Measurements from ENCODE around the gene ICA1L. TPM values are rescaled to one million over a fixed set of nuclear protein-coding genes. Genes with fewer than 3 reads are reported as not detected.

The ICA1L gene
- total RNA-seq, 1 experiment from 2014 or later, result not detected

- Histone ChIP-seq H3K4me1 (replicated peaks; ENCODE audit: insufficient read depth) (no peaks in the 10 kb centered on the region), H3F3A (ENCODE audit: insufficient read depth, low read depth) (no peaks in the 10 kb centered on the region), H3K27ac (no peak overlapping the region), H3K27me3 (ENCODE audit: insufficient read depth, low read depth) (no peaks in the 10 kb centered on the region), H3K4me3 (no peak overlapping the region), H4K20me1 (ENCODE audit: insufficient read depth) (no peaks in the 10 kb centered on the region), H3K9me2 (ENCODE audit: insufficient read depth) (no peaks in the 10 kb centered on the region), H3K4me2 (no peak overlapping the region), H3K36me3 (ENCODE audit: low read depth) (no peaks in the 10 kb centered on the region), H3K79me2 (ENCODE audit: low read depth) (no peaks in the 10 kb centered on the region), H2AFZ (no peak overlapping the region), H3K9me3 (ENCODE audit: insufficient read depth, low read depth) (0 out of 2 replicates have a peak, but pooled peaks cover 2% of the 10 kb centered on the region)
- BruUV-seq (replicated peaks), result no TSS peak
- DNase-seq, result no peak
- ChIA-PET POLR2A (ENCODE audit: unreplicated experiment) (interaction anchor here (0.7 kb wide), 1 partner anchor 253 kb away, joined by 6 read pairs; no protein-coding TSS in a partner anchor), CTCF (no interaction called here)
- TF ChIP-seq, protein P1, sequence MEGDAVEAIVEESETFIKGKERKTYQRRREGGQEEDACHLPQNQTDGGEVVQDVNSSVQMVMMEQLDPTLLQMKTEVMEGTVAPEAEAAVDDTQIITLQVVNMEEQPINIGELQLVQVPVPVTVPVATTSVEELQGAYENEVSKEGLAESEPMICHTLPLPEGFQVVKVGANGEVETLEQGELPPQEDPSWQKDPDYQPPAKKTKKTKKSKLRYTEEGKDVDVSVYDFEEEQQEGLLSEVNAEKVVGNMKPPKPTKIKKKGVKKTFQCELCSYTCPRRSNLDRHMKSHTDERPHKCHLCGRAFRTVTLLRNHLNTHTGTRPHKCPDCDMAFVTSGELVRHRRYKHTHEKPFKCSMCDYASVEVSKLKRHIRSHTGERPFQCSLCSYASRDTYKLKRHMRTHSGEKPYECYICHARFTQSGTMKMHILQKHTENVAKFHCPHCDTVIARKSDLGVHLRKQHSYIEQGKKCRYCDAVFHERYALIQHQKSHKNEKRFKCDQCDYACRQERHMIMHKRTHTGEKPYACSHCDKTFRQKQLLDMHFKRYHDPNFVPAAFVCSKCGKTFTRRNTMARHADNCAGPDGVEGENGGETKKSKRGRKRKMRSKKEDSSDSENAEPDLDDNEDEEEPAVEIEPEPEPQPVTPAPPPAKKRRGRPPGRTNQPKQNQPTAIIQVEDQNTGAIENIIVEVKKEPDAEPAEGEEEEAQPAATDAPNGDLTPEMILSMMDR (conservative IDR thresholded peaks at IDR 0.05), result no peak
- TF ChIP-seq EZH2 (IDR thresholded peaks at IDR 0.05; ENCODE audit: low read depth), result no peak
- intact Hi-C loops (cut with micrococcal nuclease; ENCODE audit: unreplicated experiment), result no loop called here
Observed at GRCh38 chr2:202844656-202845055, 26.9 kb downstream of the ICA1L start.

- POLR2A ChIA-PET (ENCODE audit: unreplicated experiment), result no interaction called here
- 0 out of 2 replicates have a peak, but pooled peaks cover 2% of the 10 kb centered on the region for H3K9me3 ChIP-seq (ENCODE audit: insufficient read depth, low read depth)
- H3K4me1 ChIP-seq (replicated peaks; ENCODE audit: insufficient read depth), result no peaks in the 10 kb centered on the region
- no peak for TF ChIP-seq EZH2 (IDR thresholded peaks at IDR 0.05; ENCODE audit: low read depth)
- TF ChIP-seq, protein P1 (conservative IDR thresholded peaks at IDR 0.05), result no peak
- H3K27me3 ChIP-seq (ENCODE audit: insufficient read depth, low read depth), result no peaks in the 10 kb centered on the region
- H3K4me2 ChIP-seq, result no peak overlapping the region
- H3K36me3 ChIP-seq (ENCODE audit: low read depth), result no peaks in the 10 kb centered on the region
- H3K27ac ChIP-seq, result no peak overlapping the region
- no peak overlapping the region for H3K4me3 ChIP-seq
- H3K9me2 ChIP-seq (ENCODE audit: insufficient read depth), result no peaks in the 10 kb centered on the region
- BruUV-seq (replicated peaks), result no TSS peak
- CTCF ChIA-PET, result no interaction called here
- no peaks in the 10 kb centered on the region for H3K79me2 ChIP-seq (ENCODE audit: low read depth)
- H2AFZ ChIP-seq, result no peak overlapping the region
- no peaks in the 10 kb centered on the region for H4K20me1 ChIP-seq (ENCODE audit: insufficient read depth)
- intact Hi-C loops (cut with micrococcal nuclease; ENCODE audit: unreplicated experiment), result no loop called here
- no peaks in the 10 kb centered on the region for H3F3A ChIP-seq (ENCODE audit: insufficient read depth, low read depth)
- no peak for DNase-seq
Observed at GRCh38 chr2:202842690-202843089, 28.9 kb downstream of the ICA1L start.

DNA sequence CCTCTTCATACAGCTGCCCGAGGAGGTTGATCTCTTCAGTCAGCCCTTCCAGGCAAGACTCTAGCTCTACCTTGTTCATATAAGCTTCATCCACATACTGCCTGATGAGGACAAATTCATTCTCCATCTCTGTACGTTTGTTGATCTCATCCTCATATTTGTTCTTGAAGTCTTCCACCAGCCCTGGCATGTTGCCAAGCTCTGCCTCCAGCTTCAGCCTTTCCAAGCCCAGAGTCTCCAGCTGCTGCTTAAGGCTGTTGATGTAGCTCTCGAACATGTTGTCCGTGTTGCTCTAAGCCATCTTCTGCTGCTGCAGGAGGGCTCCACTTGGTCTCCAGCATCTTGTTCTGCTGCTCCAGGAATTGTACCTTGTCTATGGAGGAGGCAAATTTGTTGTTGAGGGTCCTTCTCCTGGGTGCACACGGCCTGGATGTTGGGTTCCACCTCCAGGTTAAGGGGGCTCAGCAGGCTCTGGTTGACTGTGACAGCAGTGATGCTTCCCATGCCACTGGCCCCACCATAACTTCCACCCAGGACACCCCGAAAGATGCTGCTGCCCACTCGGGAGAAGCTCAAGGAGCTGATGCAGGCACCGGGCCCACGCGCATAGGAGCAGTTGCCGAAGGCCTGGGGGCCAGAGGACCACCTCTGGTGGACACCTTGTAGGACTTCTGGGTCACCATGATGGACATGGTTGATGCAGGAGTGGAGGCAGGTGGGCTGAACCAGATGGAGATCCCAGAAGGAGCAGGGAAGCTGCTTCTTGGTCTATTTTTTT is 30.3 kb downstream of the ICA1L start:
- Histone ChIP-seq H3K36me3 (ENCODE audit: low read depth) (no peaks in the 10 kb centered on the region), H3K9me3 (ENCODE audit: insufficient read depth, low read depth) (0 out of 2 replicates have a peak, but pooled peaks cover 2% of the 10 kb centered on the region), H3K4me3 (no peak overlapping the region), H3K9me2 (ENCODE audit: insufficient read depth) (no peaks in the 10 kb centered on the region), H3F3A (ENCODE audit: insufficient read depth, low read depth) (no peaks in the 10 kb centered on the region), H3K4me1 (replicated peaks; ENCODE audit: insufficient read depth) (no peaks in the 10 kb centered on the region), H4K20me1 (ENCODE audit: insufficient read depth) (no peaks in the 10 kb centered on the region), H3K27me3 (ENCODE audit: insufficient read depth, low read depth) (no peaks in the 10 kb centered on the region), H3K4me2 (no peak overlapping the region), H3K27ac (no peak overlapping the region), H3K79me2 (ENCODE audit: low read depth) (no peaks in the 10 kb centered on the region), H2AFZ (no peak overlapping the region)
- intact Hi-C loops (cut with micrococcal nuclease; ENCODE audit: unreplicated experiment), result no loop called here
- ChIA-PET POLR2A (ENCODE audit: unreplicated experiment) (no interaction called here), CTCF (no interaction called here)
- TF ChIP-seq, protein P1 (conservative IDR thresholded peaks at IDR 0.05), result no peak
- TF ChIP-seq EZH2 (IDR thresholded peaks at IDR 0.05; ENCODE audit: low read depth), result no peak
- no TSS peak for BruUV-seq (replicated peaks)
- DNase-seq, result no peak

Data from PC-9 (cell line).